Bronchial epithelial cell (primary cell): ENCODE results near the gene PTPN6. TPM values are rescaled to one million over a fixed set of nuclear protein-coding genes. Genes with fewer than 3 reads are reported as not detected.

Experiments
- DNase-seq: peaks from one replicate; pipeline ENCODE4 v3.0.0-alpha.2; 2010; ENCODE audit warnings: low read depth
- FAIRE-seq: peaks from 2 replicates; lab custom pipeline; 2011; peaks lifted over from hg19 to GRCh38; lab: Jason Lieb, UNC
- H3K27me3 ChIP-seq: 2 replicates; pipeline ENCODE4 v1.5.1; 2011; ENCODE audit warnings: low read length; ENCODE audit not compliant: control insufficient read depth, insufficient read depth
- H3K36me3 ChIP-seq: 2 replicates; pipeline ENCODE4 v1.5.1; 2011; ENCODE audit warnings: low read length; ENCODE audit not compliant: control insufficient read depth, insufficient read depth
- H3K4me3 ChIP-seq: 2 replicates; pipeline ENCODE4 v1.5.1; 2011; ENCODE audit warnings: mild to moderate bottlenecking, low read depth, low read length, control low read depth
- total RNA-seq: library from RNA; depleted of rRNA; stranded (reverse); fragments of >200 nt; gene quantifications from 2 replicates; pipeline ENCODE4 v1.2.1, GENCODE V29; 2014
- TF ChIP-seq, protein P1 (sequence below): IDR thresholded peaks from 2 replicates; pipeline ENCODE4 v1.5.1; 2011; ENCODE audit warnings: mild to moderate bottlenecking, moderate library complexity, low read length, control low read depth, inconsistent platforms; ENCODE audit not compliant: insufficient read depth, severe bottlenecking

PTPN6 gene
- total RNA-seq, 1 donor from 2014 or later, result 12.4 TPM

DNA sequence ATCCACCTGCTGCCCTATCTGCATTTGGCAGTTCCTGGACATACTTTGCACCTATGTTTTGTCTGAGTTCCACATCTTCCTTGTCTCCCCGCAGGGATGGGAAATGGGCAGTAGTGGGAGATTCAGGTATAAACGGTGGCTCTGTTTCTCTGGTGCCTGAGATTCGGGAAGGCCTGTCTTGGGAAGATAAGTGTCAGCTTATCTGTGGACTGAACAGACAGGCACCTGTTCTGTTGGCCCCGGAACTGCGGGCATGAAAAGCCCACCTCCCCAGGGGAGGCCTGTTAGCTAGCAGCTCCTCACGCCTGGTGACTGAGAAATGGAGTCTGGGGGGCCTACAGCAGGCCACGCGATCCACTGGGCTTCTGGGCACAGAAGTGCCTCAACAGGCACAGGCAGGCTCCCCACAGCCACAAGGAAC is 13.5 kb downstream of the PTPN6 start:
- FAIRE-seq (no peak), DNase-seq (no peak)
- peaks cover 23% of the 10 kb centered on the region for H3K36me3 ChIP-seq
- TF ChIP-seq, protein P1, sequence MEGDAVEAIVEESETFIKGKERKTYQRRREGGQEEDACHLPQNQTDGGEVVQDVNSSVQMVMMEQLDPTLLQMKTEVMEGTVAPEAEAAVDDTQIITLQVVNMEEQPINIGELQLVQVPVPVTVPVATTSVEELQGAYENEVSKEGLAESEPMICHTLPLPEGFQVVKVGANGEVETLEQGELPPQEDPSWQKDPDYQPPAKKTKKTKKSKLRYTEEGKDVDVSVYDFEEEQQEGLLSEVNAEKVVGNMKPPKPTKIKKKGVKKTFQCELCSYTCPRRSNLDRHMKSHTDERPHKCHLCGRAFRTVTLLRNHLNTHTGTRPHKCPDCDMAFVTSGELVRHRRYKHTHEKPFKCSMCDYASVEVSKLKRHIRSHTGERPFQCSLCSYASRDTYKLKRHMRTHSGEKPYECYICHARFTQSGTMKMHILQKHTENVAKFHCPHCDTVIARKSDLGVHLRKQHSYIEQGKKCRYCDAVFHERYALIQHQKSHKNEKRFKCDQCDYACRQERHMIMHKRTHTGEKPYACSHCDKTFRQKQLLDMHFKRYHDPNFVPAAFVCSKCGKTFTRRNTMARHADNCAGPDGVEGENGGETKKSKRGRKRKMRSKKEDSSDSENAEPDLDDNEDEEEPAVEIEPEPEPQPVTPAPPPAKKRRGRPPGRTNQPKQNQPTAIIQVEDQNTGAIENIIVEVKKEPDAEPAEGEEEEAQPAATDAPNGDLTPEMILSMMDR, result no peak
- H3K27me3 ChIP-seq, result no peaks in the 10 kb centered on the region
- H3K4me3 ChIP-seq, result peak overlapping the region; percentile 88

DNA sequence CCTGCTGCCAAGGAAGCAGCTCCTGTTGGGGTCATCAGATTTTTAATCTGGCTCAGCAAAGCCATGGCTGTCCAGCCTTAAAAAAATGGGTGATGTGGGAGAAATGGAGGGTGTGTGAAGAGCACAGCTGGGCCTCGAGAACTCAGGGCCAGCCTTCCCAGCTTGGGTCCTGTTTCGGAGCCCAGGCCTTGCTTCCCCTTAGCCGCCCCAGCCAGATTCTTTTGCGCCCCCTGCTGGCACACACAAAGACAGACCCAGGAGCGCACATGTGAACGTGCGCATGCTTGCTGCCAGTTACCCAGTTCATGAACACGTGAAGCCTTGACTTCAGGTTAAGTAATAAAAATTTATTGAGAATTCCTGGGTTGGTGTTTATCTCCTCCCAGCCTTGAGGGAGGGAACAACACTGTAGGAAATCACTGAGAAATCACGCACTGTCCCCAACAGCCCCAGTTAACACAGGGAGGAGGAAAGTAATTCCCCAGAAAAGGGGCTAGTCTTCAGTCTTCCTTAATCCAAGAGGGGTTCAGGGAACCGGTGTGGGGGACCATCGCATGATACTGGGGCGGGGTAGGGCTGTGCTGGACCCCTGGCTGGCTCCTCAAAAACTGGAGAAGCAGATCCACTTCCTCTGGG is 14.0 kb downstream of the PTPN6 start:
- Histone ChIP-seq H3K4me3 (peak overlapping the region; percentile 88), H3K36me3 (peaks cover 23% of the 10 kb centered on the region), H3K27me3 (no peaks in the 10 kb centered on the region)
- TF ChIP-seq, protein P1, result peak; percentile 95
- FAIRE-seq (no peak), DNase-seq (peak; percentile 77)

DNA sequence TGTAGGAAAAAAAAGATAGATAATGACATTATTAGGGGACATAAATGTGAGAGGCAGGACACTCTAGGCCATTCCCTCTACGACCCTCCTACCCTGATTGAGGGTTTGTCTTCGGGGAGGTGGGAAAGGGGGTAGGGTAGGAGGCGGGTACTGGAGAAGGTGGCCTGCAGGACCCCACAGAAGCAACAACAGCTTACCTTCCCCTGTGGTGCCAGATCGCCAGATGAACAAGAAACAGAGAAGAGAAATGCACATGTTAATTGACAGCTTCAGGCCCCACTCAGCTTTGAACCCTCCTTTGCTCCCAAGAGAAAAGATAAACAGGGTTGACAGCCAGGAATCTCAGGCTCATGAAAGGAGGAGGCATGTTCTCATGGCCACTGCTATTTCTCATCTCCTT is 14.6 kb downstream of the PTPN6 start:
- DNase-seq (no peak), FAIRE-seq (no peak)
- H3K36me3 ChIP-seq, result peaks cover 22% of the 10 kb centered on the region
- H3K4me3 ChIP-seq, result no peak overlapping the region
- no peaks in the 10 kb centered on the region for H3K27me3 ChIP-seq
- TF ChIP-seq, protein P1, result no peak

DNA sequence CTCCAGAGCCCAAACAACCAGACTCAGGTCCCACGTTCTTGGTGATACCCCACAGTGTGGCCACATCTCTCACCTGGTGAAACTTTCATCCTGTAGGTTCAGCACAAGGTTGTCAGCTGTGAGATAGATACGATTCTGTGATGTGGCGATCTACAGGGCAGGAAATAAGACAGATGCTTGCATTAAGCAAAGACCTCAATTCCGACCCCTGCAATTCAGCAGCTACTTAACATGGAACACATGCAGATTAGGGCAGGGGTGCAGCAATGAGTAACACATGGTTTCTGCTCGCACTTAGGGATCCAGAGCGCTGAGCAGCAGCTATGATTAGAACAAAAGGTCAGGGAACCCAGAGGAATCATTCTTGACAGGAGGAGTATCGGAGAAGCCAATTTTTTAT is 15.2 kb downstream of the PTPN6 start:
- no peaks in the 10 kb centered on the region for H3K27me3 ChIP-seq
- TF ChIP-seq, protein P1, result no peak
- DNase-seq (no peak), FAIRE-seq (no peak)
- no peak overlapping the region for H3K4me3 ChIP-seq
- peaks cover 21% of the 10 kb centered on the region for H3K36me3 ChIP-seq

DNA sequence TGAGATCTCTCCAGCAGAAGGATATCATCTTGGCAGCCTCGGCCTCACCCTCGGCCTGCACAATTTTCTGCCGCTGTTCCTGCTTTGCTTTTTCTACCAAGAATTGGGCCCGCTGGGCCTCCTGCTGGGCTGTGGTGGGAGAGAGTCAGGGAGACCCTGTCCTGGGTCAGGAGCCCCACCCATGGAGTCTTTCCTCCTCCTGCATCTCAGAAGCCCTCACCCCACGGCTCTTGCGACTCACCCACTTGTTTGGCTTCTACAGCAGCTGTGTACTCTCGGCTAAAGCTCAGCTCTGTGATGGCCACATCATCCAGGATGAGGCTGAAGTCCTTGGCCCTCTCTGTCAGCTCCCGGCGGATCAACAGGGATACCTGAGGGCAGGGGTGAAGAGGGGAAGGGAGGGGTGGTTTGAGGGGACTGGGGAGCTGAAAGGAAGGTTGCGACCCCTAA is 16.5 kb downstream of the PTPN6 start:
- TF ChIP-seq, protein P1, result no peak
- Histone ChIP-seq H3K36me3 (peaks cover 21% of the 10 kb centered on the region), H3K27me3 (no peaks in the 10 kb centered on the region), H3K4me3 (no peak overlapping the region)
- no peak for FAIRE-seq
- no peak for DNase-seq

DNA sequence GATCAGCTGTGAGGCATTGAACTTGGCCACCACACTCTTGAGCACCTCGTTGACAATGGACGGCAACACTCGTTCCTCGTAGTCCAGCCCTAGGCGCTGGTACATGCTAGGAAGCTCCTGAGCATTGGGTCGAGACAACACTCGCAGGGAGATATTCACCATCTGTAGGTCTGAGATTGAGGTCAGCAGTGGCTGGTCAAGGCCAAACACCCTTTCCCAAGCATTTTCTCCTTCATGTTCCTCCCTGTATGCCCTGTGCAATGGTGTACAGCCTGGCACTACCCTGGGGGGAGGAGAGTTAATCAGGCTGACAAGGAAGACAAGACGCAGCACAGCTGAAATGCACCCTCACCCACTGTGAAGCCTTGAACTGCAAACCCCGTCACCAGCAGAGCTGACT is 17.3 kb downstream of the PTPN6 start:
- Histone ChIP-seq H3K36me3 (peaks cover 21% of the 10 kb centered on the region), H3K27me3 (no peaks in the 10 kb centered on the region), H3K4me3 (no peak overlapping the region)
- TF ChIP-seq, protein P1, result no peak
- DNase-seq (no peak), FAIRE-seq (no peak)
